NCI-H1694 (cell line): ENCODE measurements around the gene EFCAB14.
"Not testable (repeated sequence)": the region's sequence is repeated elsewhere in the genome, so short reads cannot be mapped to it uniquely, and the experiment has no call there.

Experiments
- DNase-seq: peaks from one replicate; lab custom pipeline; 2025; lab: John Stamatoyannopoulos, UW

Gene EFCAB14

GRCh38 chr1:46723901-46724300 is 5.0 kb upstream of the EFCAB14 start:
- DNase-seq: no peak

- no peak for DNase-seq
Measured at GRCh38 chr1:46721686-46722205, 2.8 kb upstream of the EFCAB14 start.

GRCh38 chr1:46721204-46721603 is 2.3 kb upstream of the EFCAB14 start:
- DNase-seq: no peak

- DNase-seq: not testable (repeated sequence)
Measured at GRCh38 chr1:46720319-46720718, 1.4 kb upstream of the EFCAB14 start.

GRCh38 chr1:46719689-46720088 is 775 bp upstream of the EFCAB14 start:
- DNase-seq: no peak

GRCh38 chr1:46718340-46718726 is 581 bp downstream of the EFCAB14 start:
- DNase-seq: no peak

GRCh38 chr1:46717654-46718053 is 1.3 kb downstream of the EFCAB14 start:
- no peak for DNase-seq

- DNase-seq: no peak
Measured at GRCh38 chr1:46714976-46715375, 3.9 kb downstream of the EFCAB14 start.

GRCh38 chr1:46708121-46708520 is 10.8 kb downstream of the EFCAB14 start:
- no peak for DNase-seq

GRCh38 chr1:46705408-46705807 is 13.5 kb downstream of the EFCAB14 start:
- DNase-seq: no peak

GRCh38 chr1:46703927-46704641 is 14.8 kb downstream of the EFCAB14 start:
- no peak for DNase-seq

GRCh38 chr1:46699666-46700065 is 19.2 kb downstream of the EFCAB14 start:
- DNase-seq: no peak

- no peak for DNase-seq
Measured at GRCh38 chr1:46697053-46697452, 21.9 kb downstream of the EFCAB14 start.

GRCh38 chr1:46694676-46695075 is 24.2 kb downstream of the EFCAB14 start:
- DNase-seq: not testable (repeated sequence)

- no peak for DNase-seq
Measured at GRCh38 chr1:46692811-46693770, 25.8 kb downstream of the EFCAB14 start.

GRCh38 chr1:46691997-46692790 is 26.7 kb downstream of the EFCAB14 start:
- DNase-seq: no peak

GRCh38 chr1:46690931-46691421 is 27.9 kb downstream of the EFCAB14 start:
- DNase-seq: no peak

- DNase-seq: no peak
Measured at GRCh38 chr1:46689897-46690296, 29.0 kb downstream of the EFCAB14 start.

GRCh38 chr1:46689356-46689755 is 29.6 kb downstream of the EFCAB14 start:
- no peak for DNase-seq

- DNase-seq: no peak
Measured at GRCh38 chr1:46687921-46688509, 30.9 kb downstream of the EFCAB14 start.

GRCh38 chr1:46687093-46687659 is 31.7 kb downstream of the EFCAB14 start:
- peak; percentile 28 for DNase-seq
